CD8-positive, alpha-beta memory T cell (primary cell): ENCODE data around the gene SGK2. TPM values are rescaled to one million over a fixed set of nuclear protein-coding genes. Genes with fewer than 3 reads are reported as not detected.
A peak's percentile ranks its signal among the peaks of the same experiment; 100 is the strongest.

ENCODE experiments used
- CTCF ChIA-PET: fragments of 350-600 bp; sonication (Branson Sonifier 250); formaldehyde crosslinking; loops from one replicate; lab custom pipeline; 2021; ENCODE audit warnings: antibody characterized with exemption; lab: Charles Lee
- POLR2A ChIA-PET: fragments of 350-600 bp; sonication (Branson Sonifier 250); formaldehyde crosslinking; loops from one replicate; lab custom pipeline; 2021; ENCODE audit warnings: antibody characterized with exemption; lab: Charles Lee
- DNase-seq, 5 donors: peaks; one replicate each; pipeline versions ENCODE4 v3.0.0 to v3.0.0-alpha.2; 2020 to 2022; ENCODE audit warnings: mixed read lengths in 1 of 5
- H3K27ac ChIP-seq: one replicate; pipeline ENCODE4 v1.7.0; 2013; ENCODE audit warnings: low read depth, mild to moderate bottlenecking, low read length, moderate library complexity
- H3K27me3 ChIP-seq: 2 replicates; pipeline ENCODE4 v1.7.0; 2013; ENCODE audit warnings: low read length, mild to moderate bottlenecking; ENCODE audit not compliant: insufficient read depth, poor library complexity, severe bottlenecking
- H3K36me3 ChIP-seq: 2 replicates; pipeline ENCODE4 v1.7.0; 2013; ENCODE audit warnings: mild to moderate bottlenecking, low read length, moderate library complexity; ENCODE audit not compliant: insufficient read depth
- H3K4me1 ChIP-seq: 2 replicates; pipeline ENCODE4 v1.7.0; 2013; ENCODE audit warnings: mild to moderate bottlenecking, low read length, moderate library complexity; ENCODE audit not compliant: insufficient read depth
- H3K4me3 ChIP-seq: 2 replicates; pipeline ENCODE4 v1.7.0; 2013; ENCODE audit warnings: mild to moderate bottlenecking, low read length
- H3K9me3 ChIP-seq: 2 replicates; pipeline ENCODE4 v1.7.0; 2013; ENCODE audit warnings: mild to moderate bottlenecking, low read length
- H3K27ac Mint-ChIP-seq, 8 donors: one replicate each; pipeline ENCODE4 v1.8.0; 2020 to 2021; ENCODE audit warnings: mixed read lengths in 8 of 8, mild to moderate bottlenecking in 6 of 8, inconsistent platforms in 3 of 8, moderate library complexity in 3 of 8
- H3K27me3 Mint-ChIP-seq, 2 donors: one replicate each; pipeline ENCODE4 v1.8.0; 2020 to 2021; ENCODE audit warnings: mixed read lengths in 2 of 2, mild to moderate bottlenecking in 1 of 2, moderate library complexity in 1 of 2
- H3K36me3 Mint-ChIP-seq, 3 donors: one replicate each; pipeline ENCODE4 v1.8.0; 2020 to 2021; ENCODE audit warnings: mixed read lengths in 3 of 3, inconsistent platforms in 1 of 3, mild to moderate bottlenecking in 1 of 3
- H3K4me1 Mint-ChIP-seq, 3 donors: one replicate each; pipeline ENCODE4 v1.8.0; 2020 to 2021; ENCODE audit warnings: mixed read lengths in 3 of 3, inconsistent platforms in 1 of 3, mild to moderate bottlenecking in 1 of 3
- H3K4me3 Mint-ChIP-seq, 7 donors: one replicate each; pipeline ENCODE4 v1.8.0; 2020 to 2021; ENCODE audit warnings: mixed read lengths in 7 of 7, mild to moderate bottlenecking in 6 of 7, moderate library complexity in 4 of 7, inconsistent platforms in 2 of 7
- H3K9me3 Mint-ChIP-seq, 5 donors: one replicate each; pipeline ENCODE4 v1.8.0; 2020 to 2022; ENCODE audit warnings: mixed read lengths in 5 of 5, mild to moderate bottlenecking in 3 of 5, moderate library complexity in 2 of 5, inconsistent platforms in 1 of 5
- polyA plus RNA-seq: library from polyadenylated mRNA; unstranded; fragments of 300-500 nt; fragmentation: Illumina TruSeq; gene quantifications from one replicate; pipeline ENCODE4 v1.2.3, GENCODE V29; 2021
- total RNA-seq, 2 experiments: library from RNA; stranded (reverse); gene quantifications; one replicate each; pipeline ENCODE4 v1.2.3, GENCODE V29; 2021

SGK2 gene
- total and polyA plus RNA-seq, 3 experiments from 2014 or later, result 0.11 to 0.24 TPM; not detected in 1

DNA sequence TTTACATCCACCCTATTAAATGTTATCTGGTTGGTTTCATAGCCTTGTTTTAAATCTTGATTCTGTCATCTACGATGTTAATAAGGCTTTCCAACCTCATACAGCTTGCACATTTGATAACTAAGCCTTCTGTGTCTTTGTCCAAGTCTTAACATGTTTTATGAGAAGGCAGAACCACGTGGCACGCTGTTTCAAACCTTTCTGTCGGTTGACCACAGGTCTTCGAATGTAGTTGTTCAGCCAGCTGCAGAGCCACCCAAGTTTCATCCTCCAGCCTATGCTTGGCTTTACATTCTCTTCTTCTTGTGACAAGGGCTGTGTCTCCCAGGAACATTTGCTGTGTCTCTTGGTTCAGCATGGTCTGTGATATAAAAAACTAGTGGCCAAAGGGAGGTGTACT lies 15.7 kb upstream of the SGK2 start:
- CTCF ChIA-PET, result no interaction called here
- peak overlapping the region in 1 of 8 donors; percentile 19 for H3K27ac Mint-ChIP-seq

GRCh38 chr20:43544501-43544900 lies 14.3 kb upstream of the SGK2 start:
- H3K9me3 ChIP-seq, result no peaks in the 10 kb centered on the region
- ChIA-PET POLR2A (no interaction called here), CTCF (no interaction called here)
- no peaks in the 10 kb centered on the region for H3K36me3 ChIP-seq
- peaks cover 3 to 22% (median 4%) of the 10 kb centered on the region in 3 donors for H3K36me3 Mint-ChIP-seq
- no peak overlapping the region for H3K27ac ChIP-seq
- H3K9me3 Mint-ChIP-seq, result peaks cover 0 to 2% (median 0%) of the 10 kb centered on the region in 5 donors
- H3K27me3 Mint-ChIP-seq, result peaks cover 0 to 5% of the 10 kb centered on the region in 2 donors
- DNase-seq, result no peak
- no peaks in the 10 kb centered on the region for H3K4me1 ChIP-seq
- H3K4me1 Mint-ChIP-seq, result no peaks in the 10 kb centered on the region
- no peak overlapping the region for H3K4me3 ChIP-seq
- H3K4me3 Mint-ChIP-seq, result no peak overlapping the region
- H3K27ac Mint-ChIP-seq, result peak overlapping the region in 1 of 8 donors; percentile 57
- H3K27me3 ChIP-seq, result no peaks in the 10 kb centered on the region

More for the DNA sequence above, 15.7 kb upstream of the SGK2 start:
- peaks cover 0 to 2% (median 0%) of the 10 kb centered on the region in 5 donors for H3K9me3 Mint-ChIP-seq
- no peak for DNase-seq
- POLR2A ChIA-PET, result no interaction called here
- H3K4me1 Mint-ChIP-seq, result no peaks in the 10 kb centered on the region
- Histone ChIP-seq H3K36me3 (no peaks in the 10 kb centered on the region), H3K4me3 (no peak overlapping the region), H3K27me3 (no peaks in the 10 kb centered on the region), H3K27ac (no peak overlapping the region), H3K4me1 (no peaks in the 10 kb centered on the region), H3K9me3 (no peaks in the 10 kb centered on the region)
- H3K36me3 Mint-ChIP-seq, result peaks cover 3 to 22% (median 4%) of the 10 kb centered on the region in 3 donors
- H3K27me3 Mint-ChIP-seq, result peaks cover 0 to 5% of the 10 kb centered on the region in 2 donors
- no peak overlapping the region for H3K4me3 Mint-ChIP-seq

DNA sequence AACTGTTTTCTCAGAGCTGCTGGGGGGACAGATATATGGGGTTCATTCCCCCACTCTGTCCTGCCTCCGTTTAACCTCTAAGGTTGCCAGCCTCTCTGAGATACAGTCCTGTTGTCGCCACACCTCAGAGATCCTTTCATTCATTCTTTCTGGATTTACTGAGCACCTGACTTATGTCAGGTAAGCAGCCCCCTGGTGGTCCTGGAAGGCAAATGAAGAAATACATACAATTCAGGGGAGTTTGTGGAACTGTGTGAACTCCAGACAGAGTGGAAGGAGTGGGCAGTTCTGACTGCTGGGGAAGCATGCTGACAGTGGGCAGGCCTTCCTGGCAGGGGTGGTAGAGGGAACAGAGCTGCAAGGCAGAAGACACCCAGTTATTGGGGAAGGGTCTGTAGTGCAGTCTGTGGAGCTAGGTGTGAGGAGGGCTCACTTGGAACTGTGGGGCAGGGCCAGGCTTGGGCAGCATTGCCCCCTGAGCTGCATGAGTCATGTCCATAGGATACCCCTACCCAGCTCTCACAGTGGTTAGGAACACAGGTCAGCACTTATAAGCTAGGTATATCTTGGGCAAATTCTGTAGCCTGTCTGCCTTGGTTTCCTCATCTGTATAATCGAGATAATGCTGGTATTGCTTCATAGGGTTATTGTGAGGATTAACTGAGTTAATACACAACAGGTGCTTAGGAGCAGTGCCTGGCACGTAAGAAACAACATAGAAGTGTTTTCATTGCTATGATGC lies 12.8 kb upstream of the SGK2 start:
- H3K9me3 ChIP-seq, result no peaks in the 10 kb centered on the region
- H3K36me3 Mint-ChIP-seq, result peaks cover 3 to 21% (median 4%) of the 10 kb centered on the region in 3 donors

GRCh38 chr20:43548273-43548880 lies 10.4 kb upstream of the SGK2 start:
- Mint-ChIP-seq H3K36me3 (peaks cover 6 to 20% (median 8%) of the 10 kb centered on the region in 3 donors), H3K9me3 (peaks cover 0 to 2% (median 0%) of the 10 kb centered on the region in 5 donors), H3K27me3 (peaks cover 5 to 10% of the 10 kb centered on the region in 2 donors), H3K27ac (peak overlapping the region in 1 of 8 donors; percentile 89), H3K4me3 (no peak overlapping the region), H3K4me1 (no peaks in the 10 kb centered on the region)
- Histone ChIP-seq H3K4me1 (no peaks in the 10 kb centered on the region), H3K4me3 (no peak overlapping the region), H3K27me3 (no peaks in the 10 kb centered on the region), H3K36me3 (no peaks in the 10 kb centered on the region), H3K9me3 (no peaks in the 10 kb centered on the region), H3K27ac (no peak overlapping the region)
- ChIA-PET POLR2A (no interaction called here), CTCF (interaction anchor here (1.5 kb wide), 1 partner anchor 10 kb away, joined by 5 read pairs; no protein-coding TSS in a partner anchor)
- DNase-seq, result no peak

More for the DNA sequence above, 12.8 kb upstream of the SGK2 start:
- Mint-ChIP-seq H3K27me3 (peaks cover 5% of the 10 kb centered on the region in 2 donors), H3K9me3 (peaks cover 0 to 2% (median 0%) of the 10 kb centered on the region in 5 donors), H3K27ac (peak overlapping the region in 1 of 8 donors; percentile 74), H3K4me3 (no peak overlapping the region), H3K4me1 (no peaks in the 10 kb centered on the region)
- Histone ChIP-seq H3K36me3 (no peaks in the 10 kb centered on the region), H3K4me3 (no peak overlapping the region), H3K27ac (no peak overlapping the region), H3K4me1 (no peaks in the 10 kb centered on the region), H3K27me3 (no peaks in the 10 kb centered on the region)
- no peak for DNase-seq
- ChIA-PET POLR2A (no interaction called here), CTCF (interaction anchor here (1.3 to 1.7 kb wide), 2 partner anchors 10 to 97 kb away, joined by 3 to 5 read pairs; no protein-coding TSS in a partner anchor)

DNA sequence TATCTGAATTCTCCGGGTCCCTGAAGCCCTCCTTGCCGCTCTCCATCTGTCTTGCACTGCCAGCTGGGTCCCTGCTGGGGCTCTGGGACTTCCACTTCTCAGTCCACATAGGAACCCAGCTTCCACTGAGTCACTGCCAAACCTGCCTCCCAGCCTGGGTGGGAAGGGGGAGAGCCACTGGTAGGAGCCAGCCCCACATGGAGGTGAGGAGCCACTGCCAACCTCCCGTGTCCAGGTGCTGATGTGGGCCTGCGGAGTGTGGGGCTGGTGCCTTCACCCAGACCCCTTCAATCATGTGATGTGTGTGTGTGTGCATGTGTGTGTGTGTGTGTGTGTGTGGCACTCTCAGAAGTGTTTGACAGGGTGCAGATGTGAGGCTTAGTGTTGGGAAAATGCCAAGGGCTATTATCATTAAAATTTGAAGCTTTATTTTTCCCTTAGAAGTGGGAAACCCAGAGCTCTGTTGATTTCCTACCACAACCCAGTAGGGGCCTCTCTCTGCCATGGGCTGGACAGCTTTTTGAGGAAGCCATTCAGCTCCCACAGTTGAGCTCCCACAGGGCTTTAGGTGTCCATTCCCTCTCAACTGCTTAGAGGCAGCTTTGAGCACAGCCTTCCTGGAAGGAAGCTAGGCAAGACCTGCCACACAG lies 9.3 kb upstream of the SGK2 start:
- H3K4me1 ChIP-seq, result no peaks in the 10 kb centered on the region
- H3K27me3 ChIP-seq, result no peaks in the 10 kb centered on the region
- H3K27me3 Mint-ChIP-seq, result peaks cover 2 to 13% of the 10 kb centered on the region in 2 donors
- no peaks in the 10 kb centered on the region for H3K4me1 Mint-ChIP-seq
- H3K4me3 Mint-ChIP-seq, result no peak overlapping the region
- ChIA-PET CTCF (interaction anchor here (0.6 to 1.5 kb wide), 2 partner anchors 11 to 12 kb away, joined by 3 to 5 read pairs; no protein-coding TSS in a partner anchor), POLR2A (no interaction called here)
- no peaks in the 10 kb centered on the region for H3K9me3 ChIP-seq
- H3K27ac Mint-ChIP-seq, result no peak overlapping the region
- H3K4me3 ChIP-seq, result no peak overlapping the region
- H3K36me3 Mint-ChIP-seq, result peaks cover 6 to 16% (median 8%) of the 10 kb centered on the region in 3 donors
- no peak for DNase-seq
- H3K27ac ChIP-seq, result no peak overlapping the region
- peaks cover 0 to 2% (median 0%) of the 10 kb centered on the region in 5 donors for H3K9me3 Mint-ChIP-seq
- H3K36me3 ChIP-seq, result no peaks in the 10 kb centered on the region

GRCh38 chr20:43550456-43550855 lies 8.4 kb upstream of the SGK2 start:
- H3K9me3 Mint-ChIP-seq, result peaks cover 0 to 2% (median 0%) of the 10 kb centered on the region in 5 donors
- POLR2A ChIA-PET, result no interaction called here
- Histone ChIP-seq H3K9me3 (no peaks in the 10 kb centered on the region), H3K4me1 (no peaks in the 10 kb centered on the region), H3K27me3 (no peaks in the 10 kb centered on the region), H3K36me3 (no peaks in the 10 kb centered on the region), H3K27ac (no peak overlapping the region), H3K4me3 (no peak overlapping the region)
- no peaks in the 10 kb centered on the region for H3K4me1 Mint-ChIP-seq
- CTCF ChIA-PET, result no interaction called here
- peak overlapping the region in 1 of 8 donors; percentile 29 for H3K27ac Mint-ChIP-seq
- no peak for DNase-seq
- H3K27me3 Mint-ChIP-seq, result peaks cover 2 to 13% of the 10 kb centered on the region in 2 donors
- peaks cover 6 to 16% (median 8%) of the 10 kb centered on the region in 3 donors for H3K36me3 Mint-ChIP-seq
- H3K4me3 Mint-ChIP-seq, result no peak overlapping the region

DNA sequence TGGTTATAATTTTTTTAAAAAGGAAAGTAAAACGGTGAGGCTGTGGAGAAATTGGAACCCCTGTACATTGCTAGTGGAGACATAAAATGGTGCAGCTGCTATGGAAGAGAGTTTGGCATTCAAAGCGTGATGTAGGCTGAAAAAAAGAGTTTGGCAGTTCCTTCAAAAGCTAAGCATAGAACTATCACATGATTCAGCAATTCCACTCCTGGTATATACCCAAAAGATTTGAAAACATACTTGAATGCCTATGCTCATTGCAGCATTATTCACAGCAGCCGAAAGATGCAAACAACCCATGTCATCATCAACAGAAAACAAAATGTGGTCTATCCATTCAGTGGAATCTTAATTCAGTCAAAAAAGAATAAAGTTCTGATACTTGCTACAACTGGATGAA lies 4.5 kb upstream of the SGK2 start:
- H3K36me3 Mint-ChIP-seq, result peaks cover 2 to 4% (median 3%) of the 10 kb centered on the region in 3 donors
- CTCF ChIA-PET, result no interaction called here

More for the DNA sequence above, 4.5 kb upstream of the SGK2 start:
- Histone ChIP-seq H3K27me3 (no peaks in the 10 kb centered on the region), H3K4me1 (no peaks in the 10 kb centered on the region), H3K27ac (no peak overlapping the region), H3K9me3 (no peaks in the 10 kb centered on the region), H3K4me3 (no peak overlapping the region), H3K36me3 (no peaks in the 10 kb centered on the region)
- POLR2A ChIA-PET, result no interaction called here
- no peaks in the 10 kb centered on the region for H3K9me3 Mint-ChIP-seq
- H3K27me3 Mint-ChIP-seq, result peaks cover 4 to 13% of the 10 kb centered on the region in 2 donors
- no peak overlapping the region for H3K27ac Mint-ChIP-seq
- DNase-seq, result no peak
- H3K4me1 Mint-ChIP-seq, result no peaks in the 10 kb centered on the region
- no peak overlapping the region for H3K4me3 Mint-ChIP-seq
